ENCODE measurements around the gene SLC66A2.

Gene SLC66A2

DNA sequence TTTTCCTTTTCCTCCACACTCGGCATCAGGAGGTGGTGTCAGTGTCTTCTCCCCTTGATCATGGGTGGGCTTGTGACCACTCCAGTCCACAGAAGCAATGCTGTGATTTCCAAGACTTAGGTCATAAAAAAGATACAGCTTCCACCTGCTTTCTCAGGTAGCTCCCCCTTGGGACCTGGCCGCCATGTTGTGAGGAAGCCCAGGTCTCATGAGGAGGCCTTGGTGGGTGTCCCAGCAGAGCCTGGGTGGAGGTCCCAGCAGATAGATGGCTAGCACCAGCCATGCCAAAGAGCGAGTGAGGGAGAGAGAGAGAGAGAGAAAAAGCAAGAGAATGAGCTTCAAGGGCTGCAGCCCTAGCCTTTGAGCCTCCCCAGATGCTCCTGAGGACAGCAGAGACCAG lies 16.0 kb downstream of the SLC66A2 start:
- no peak for DNase-seq

DNA sequence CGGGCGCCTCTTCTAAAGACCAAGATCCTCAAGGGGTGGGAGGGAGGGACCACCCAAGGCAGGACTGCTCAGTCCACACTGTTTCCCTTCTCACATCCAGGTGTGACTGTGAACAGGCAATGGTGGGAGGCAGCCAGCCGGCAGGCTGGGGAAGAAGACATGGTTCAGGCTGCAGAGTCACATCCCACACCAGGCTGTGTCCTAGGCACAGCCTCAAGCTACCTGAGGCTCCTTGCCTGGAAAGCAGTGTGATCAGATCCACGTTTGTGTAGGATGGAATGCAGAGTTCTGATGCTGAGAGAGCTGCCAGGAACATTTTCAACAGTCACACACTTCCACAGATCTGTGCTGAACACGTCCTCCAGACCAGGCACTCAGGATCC lies 16.4 kb downstream of the SLC66A2 start:
- no peak for DNase-seq

DNA sequence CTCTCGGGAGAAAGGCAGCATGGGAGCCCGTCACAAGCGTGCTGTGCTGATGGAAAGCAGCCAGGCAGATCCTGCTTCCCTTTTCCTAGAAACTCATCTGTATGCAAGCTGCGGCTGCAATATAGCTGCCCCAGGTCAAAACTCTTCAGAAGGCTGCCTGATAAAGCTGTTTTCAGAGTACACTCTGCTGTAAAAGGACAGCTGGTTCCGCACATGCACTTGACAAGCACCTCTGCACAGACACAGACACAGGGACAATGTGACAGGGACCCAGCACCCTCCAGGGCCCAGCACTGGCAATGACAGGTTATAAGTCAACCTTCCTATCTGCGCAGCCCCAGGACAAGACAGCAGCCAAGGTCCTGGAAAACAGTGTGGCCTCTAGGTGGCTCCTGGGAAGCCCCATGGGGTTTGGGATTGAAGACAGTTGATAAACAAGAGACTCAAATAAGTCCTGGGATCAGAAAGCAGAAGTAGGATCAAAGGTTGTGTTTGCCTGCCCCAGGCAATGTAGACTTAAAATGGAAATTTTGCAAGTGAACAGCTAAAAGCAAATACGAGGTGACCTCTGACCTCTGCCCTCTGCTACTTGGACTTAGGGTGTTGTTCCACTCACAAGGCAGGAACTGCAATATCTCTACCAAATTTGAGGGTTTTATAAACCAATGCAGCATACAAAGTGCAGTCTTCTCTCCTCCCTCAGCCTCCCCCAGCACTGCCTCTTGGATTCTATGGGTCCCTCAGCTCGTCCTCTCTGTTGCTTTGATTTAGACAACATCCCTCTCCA lies 16.9 kb downstream of the SLC66A2 start:
- no peak for DNase-seq

DNA sequence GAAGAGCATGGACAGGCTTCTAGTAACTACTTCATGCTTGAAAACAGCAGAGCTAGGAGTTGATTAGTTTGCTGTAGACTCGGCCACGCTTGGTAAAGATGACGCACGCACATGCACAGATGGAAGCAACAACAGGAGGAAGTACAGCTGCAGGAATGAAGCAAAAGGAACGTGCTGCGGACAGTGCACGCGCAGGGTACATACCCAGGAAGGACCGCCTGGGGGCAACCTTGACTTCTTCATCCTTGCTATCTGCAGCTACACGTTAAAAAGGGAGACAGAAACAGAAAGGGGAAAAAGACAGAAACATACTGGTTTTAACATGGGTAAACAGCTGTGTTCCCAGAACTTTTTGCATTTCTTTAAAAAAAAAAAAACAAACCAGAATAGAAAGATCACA lies 17.7 kb downstream of the SLC66A2 start:
- DNase-seq: no peak

DNA sequence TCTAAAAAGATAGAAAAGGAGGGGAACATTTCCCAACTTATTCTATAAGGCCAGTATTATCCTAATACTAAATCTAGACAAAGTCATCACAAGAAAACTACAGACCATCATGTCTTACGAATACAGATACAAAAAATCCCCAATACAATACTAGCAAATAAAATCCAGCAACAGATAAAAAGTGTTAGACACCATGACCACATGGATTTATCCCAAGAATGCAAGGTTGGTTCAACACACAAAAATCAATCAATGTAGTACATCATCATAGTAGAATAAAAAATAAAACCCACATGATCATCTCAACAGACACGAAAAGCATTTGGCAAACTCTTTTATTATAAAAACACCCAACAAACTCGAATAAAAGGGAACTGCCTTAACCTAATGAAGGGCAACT lies 18.5 kb downstream of the SLC66A2 start:
- DNase-seq: no peak

DNA sequence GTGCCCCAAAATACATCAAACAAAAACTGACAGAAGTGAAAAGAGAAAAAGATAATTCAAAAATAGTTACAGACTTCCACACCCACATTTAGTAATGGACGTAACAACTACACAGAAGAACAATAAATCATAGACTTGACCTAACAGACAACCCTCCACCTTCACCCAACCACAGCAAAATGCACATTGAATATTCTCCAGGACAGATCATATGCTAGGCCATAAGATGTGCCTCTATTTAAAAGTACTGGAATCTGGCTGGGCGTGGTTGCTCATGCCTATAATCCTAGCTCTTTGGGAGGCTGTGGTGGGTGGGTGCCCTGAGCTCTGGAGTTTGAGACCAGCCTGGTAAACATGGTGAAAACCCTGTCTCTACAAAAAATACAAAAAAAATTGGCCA lies 20.0 kb downstream of the SLC66A2 start:
- DNase-seq: no peak

DNA sequence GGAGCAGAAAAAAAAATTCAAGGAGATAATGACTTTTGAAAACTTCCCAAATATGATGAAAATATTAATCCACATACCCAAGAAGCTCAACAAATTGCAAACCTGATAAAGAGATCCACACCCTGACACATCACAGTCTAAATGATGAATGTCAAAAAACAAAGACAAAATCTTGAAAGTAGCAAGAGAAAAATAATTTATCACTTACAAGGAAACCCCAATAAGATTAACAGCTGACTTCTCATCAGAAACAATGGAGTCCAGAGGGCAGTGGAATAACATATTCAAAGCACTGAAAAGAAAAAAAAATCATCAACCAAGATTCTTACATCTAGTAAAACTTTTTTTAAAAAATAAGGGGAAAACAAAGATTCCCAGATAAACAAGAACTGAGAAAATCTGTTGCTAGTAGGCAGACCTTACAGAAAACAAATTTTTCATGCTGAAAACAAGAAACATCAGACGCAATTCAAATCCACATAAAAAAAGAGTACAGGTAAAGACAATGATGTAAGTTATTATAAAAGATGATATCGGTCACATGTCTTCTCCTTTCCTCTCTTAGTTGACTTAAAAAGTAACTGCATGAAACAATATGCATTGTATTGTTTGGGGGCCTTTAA lies 21.3 kb downstream of the SLC66A2 start:
- DNase-seq: no peak

DNA sequence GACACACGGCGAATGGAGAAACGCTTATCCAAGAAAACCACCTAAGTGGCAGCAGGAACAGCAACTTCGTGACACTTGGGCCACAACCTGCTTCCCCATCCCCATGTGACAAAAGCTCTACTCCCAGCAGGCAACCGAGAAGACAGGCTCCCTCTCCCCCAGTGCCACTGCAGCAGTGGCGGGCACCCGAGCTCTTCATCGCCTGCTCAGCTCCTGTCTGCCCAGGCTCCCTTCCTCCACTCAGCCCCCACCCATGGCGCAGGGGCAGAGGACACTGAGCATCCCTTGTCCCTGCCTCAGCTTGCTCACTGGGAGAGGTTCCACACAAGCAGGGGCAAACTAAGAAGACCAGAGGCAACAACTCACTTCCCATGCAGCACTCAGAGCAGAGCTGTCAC lies 22.9 kb downstream of the SLC66A2 start:
- no peak for DNase-seq

DNA sequence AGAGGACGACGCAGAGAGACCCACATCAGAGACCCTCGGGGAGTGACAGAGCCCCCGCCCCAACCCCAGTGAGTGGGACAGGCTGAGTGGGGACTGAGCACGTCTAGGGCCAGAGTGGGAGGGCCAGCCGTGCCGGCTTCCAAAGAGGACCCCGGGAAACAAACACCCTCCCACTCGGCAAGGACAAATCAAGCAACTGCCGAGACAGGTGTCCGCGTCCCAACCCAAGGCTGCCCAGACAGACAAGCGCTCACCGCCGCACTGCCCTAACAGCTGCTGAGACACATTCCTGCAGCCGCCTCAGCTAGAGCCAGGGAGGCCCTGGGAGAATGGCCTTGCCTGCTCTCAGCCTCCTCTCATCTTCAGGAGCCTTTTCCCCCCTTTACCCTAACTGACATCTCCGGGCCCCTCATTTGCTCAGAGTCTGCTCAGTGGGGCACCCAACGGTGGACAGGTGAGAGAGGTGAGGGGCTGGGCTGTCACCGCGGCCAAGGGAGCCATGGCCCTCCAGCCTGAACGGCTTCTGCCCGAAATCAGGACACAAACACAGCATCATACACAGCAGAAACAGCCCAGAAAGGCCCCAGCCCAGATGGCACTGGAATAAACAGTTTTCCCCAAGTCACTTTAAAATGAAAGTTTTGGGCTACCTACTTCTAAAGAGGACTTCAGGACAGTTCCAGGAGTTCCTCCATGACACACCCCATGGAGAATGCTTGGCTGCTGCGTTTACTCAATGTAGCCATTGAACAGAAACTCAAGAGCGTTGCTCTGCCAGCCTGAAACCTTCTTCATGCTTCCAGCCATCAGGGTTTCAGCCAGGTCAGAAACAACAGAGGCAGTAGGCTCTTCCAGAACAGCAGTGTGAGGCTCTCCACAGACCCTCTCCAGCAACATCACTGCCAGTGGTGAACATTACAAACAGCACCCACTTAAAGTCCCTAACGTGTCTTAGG lies 23.6 kb downstream of the SLC66A2 start:
- no peak for DNase-seq

DNA sequence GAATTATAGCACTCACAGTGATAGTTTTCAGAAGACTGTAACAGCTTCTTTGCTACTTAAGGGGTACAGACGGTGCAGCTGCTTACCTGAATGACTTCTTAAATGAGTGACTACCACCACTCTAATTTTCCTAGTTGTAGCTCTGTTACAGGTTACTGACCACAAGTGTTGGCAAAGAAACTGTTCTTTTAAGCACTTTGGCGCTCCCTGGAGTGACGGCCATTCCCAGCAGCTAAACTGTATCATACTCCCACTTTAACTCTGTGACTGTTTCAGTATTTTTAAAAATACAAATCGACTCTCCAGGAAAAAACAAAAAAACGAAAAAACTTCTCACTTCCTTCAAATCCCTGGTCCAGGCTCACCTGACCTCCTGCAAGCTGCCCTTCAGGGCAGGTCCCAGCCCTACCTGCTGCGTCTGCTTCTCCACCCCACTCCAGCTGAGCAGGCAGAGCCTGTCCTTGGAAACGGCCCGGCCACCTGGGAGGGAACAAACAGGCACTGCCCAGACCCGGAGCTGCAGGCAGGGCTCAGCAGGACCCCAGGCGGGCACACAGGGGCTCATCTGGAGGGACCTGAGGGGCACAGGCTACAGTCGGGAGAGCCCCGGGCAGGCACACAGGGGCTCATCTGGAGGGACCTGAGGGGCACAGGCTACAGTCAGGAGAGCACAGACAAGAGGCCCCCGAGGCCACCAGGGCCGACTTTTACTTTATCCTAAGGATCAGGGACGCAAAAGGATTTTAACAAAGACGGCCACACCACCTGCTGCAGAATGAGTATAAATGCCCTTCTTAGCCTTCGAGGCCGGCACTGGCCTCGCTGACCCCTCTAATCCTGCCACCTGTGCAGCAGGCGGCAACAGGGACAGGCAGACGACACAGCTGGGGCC lies 24.5 kb downstream of the SLC66A2 start:
- DNase-seq: no peak

DNA sequence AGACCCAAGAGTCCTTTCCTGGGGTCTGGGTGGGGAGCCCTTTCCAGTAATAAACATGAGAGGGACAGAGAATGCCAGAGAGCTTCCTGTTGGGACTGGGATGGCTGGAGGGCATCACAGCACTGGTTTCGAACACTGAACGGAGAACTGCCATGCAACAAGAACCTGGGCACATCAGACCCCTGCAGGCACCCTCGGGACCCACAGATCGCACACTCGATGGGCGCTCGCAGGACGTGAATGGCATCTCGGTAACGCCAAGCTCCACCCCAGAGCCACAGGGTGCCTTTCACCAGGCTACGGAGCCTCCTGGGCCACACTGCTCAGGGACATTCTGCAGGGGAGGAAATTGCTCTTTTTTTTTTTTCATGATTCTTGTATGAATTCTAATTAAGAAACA lies 25.1 kb downstream of the SLC66A2 start:
- no peak for DNase-seq

DNA sequence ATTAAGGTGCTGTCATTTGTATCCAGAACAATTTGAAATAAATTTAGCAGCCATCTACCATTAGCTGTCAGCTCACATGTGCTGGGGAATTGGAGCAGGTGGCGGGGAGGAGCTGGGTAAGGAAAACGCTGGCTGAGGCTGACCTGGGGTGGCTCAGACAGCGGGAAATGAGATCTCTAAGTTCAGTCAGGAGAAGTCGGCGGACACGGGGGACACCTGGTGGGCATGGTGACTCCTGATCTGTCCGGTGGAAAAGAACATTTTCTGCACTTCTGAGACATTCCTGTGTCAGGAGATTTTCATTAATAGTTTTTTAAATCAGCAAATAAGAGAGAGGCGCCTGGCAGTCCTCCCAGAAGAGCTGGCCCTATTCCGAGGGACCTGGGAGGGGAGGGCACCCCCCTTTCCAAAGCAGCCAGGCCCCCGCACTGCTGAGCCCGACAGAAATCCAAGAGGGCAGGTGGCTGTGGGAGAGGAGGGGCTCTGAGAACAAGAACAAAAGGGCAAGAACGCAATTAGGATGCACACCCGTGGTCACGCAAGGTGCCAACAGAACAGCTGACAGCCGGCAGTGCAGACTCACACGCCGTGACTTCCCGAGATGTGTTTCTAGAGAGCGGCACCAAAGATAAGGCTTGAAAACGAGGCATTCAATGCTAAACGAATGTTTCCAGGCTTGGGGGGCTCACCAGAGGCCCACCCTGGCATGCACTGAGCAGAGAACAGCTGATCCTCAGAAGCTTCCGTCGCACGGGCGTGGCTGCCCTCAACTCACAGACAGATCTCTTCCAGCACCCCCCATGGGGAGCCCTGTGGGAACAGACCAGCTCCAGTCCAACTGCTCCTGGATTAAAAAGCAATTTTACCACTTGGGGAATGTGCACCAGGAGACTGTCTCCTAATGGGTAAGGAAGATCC lies 26.4 kb downstream of the SLC66A2 start:
- no peak for DNase-seq

DNA sequence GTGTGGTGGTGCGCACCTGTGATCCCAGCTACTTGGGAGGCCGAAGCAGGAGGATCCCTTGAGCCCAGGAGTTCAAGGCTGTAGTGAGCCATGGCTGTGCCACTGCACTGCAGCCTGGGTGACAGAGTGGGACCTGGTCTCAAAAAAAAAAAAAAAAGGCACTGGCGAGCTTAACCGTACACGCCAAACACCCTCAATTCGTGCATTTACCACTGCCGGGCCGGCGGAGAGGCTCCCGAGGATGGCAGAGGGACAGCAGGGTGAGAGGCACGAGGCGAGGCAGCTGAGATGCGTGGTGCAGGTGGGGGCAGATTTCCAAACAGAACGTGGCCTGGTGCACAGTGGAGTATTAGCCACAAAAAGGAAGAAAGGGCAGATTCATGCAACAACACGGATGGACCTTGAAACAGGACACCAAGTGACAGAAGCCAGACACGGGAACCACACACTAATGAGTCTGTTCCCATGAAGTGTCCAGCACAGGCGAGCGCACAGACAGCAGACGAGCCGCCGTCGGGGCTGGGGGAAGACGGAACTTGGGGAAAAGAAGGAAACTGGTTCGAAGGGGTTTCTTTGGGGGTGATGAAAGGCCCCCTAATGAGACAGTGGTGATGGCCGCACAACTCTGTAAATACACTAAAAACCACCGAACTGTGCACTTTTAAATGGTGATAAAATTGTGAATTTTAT lies 27.4 kb downstream of the SLC66A2 start:
- no peak for DNase-seq

DNA sequence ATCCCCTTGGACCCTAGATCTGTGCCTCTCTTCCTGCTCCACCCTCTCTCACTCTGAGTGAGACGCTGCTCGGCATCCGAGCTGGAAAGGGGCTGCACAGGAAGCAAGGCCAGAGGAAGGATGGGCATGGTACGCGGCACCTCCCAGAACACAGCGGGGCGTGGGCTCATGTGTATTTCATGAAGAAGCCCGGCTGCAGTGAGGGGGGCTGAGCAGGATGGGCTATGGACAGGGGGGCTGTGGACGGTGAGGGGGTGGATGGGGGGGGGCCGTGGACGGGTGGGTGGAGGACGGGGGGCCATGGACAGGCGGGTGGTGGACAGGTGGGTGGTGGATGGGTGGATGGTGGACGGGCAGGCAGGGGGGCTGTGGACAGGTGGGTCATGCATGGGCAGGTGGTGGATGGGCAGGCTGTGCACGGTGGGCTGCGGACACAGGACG lies 28.5 kb downstream of the SLC66A2 start:
- no peak for DNase-seq

DNA sequence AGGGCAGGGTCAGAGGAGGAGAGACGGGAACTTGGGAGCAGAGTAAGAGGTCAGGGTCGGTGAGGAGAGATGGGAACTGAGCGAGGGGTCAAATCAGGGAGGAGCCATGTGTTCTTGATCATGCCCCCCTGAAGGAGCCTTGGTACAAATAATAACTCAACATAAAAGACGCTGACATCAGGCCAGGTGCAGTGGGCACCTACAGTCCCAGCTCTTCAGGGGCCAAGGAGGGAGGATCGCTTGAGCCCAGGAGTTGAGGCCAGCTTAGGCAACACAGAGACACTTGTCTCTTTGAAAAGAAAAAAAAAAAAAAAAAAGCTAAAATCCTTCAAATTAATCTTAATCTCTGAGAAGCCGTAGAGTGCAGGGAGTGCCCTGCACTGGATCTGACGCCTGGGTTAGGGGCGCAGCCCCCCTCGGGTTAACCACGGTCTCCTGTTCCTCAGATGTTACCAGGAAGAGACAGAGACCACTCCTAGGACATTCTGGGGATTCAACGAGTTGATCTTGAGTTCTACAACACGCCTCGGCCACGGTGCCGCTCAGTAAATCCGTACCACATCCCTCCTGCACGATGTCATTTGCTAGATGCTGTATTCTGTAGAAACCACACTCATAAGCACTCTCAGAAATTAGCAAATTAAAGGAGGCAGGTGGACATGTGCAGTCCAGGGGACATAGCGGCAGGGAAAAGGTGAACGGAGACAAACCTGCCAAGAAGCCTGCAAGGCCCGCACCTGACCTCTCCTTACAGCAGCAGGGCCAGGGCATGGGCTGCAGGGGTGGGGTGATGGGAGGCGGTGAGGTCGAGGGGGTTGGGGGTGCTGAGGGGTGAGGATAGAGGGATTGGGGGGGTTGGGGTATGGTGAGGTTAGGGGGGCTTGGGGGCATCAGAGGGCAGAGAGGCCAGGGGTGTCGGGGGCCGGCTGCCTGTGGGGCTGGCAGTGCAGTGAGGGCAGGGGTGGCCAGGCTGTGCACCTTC lies 29.2 kb downstream of the SLC66A2 start:
- DNase-seq: no peak

DNA sequence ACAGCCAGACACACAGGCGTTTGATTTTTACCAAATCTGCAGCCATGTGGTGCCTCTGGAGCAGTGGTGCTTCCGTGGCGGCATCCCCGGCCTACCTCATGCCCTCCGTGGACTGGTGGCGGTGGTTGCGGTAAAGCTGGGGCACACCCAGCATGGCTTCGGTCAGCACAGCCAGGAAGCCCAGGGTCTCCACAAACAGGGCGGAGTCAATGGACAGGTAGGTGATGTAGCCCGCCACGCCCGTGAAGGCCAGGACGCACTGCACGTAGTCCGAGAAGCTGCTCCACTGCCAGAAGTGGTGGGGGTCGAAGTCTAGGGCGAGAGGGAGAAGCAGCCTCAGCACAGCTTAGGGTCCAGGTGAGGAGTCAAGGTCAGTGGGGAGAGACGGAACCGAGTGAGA lies 32.4 kb downstream of the SLC66A2 start:
- DNase-seq: no peak

DNA sequence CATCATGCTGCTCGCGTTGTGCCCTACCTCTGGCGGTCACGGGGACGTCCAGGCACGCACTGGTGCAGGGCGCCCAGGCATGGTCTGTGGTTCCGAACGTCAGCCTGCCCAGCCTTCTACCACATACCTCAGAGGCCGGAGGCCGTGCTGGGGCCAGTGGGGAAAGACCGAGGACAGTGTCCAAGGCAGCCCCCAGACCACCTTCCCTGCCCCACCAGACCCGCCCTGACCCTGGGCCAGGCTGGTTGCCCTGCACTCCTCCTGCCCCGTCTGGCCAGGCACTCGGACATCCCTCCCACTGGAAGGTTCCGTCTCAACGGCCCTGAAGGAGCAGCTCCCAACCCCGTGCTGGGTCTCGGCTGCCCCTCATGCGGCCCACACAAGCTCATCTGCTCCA lies 32.8 kb downstream of the SLC66A2 start:
- DNase-seq: no peak

DNA sequence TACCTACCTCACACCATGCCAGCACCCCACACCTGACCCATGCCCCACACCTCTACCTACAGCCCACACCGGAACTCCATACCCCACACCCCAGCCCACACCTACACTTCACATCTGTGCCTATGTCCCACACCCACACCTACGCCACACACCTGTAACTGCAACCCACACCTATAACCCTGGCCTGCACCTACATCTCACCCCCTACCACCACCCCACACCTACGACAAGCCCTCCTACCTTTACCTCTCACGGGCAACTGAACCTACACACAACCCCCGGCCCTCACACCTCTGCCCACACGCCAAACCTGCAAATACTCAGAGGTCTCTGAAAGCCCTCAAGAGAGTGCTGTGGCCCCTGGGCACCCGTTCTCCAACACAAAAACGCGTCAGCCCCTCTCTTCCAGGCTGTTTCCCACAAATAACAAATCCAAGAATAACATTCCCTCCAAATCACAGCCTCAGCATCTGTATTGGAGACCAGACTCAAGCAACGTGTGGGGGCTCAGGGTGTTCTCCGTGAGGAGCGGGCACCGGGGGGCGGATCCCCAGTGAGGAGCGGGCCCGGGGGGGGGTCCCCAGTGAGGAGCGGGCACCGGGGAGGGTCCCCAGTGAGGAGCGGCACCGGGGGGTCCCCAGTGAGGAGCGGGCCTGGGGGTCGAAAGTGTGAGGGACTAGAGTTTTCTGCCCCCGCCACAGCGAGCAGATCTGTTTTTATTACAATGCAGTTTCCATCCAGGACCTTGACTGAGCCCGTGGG lies 33.4 kb downstream of the SLC66A2 start:
- no peak for DNase-seq

Data from KG1 (cell line).